Spleen (tissue), 11 donors: ENCODE data around the gene G6PC2. TPM values are rescaled to one million over a fixed set of nuclear protein-coding genes. Genes with fewer than 3 reads are reported as not detected.

ENCODE experiments used
- DNase-seq: peaks from one replicate; pipeline ENCODE4 v3.0.0-alpha.2; 2020
- H3K27ac ChIP-seq, 8 donors: fragments of 200-600 bp; sonication (generic) in 7 of 8; 1 replicate in 4 of 8; 2 replicates in 4 of 8; pipeline versions ENCODE4 v1.5.0 to v1.8.0; 2016 to 2021; ENCODE audit warnings: inconsistent platforms in 4 of 8, mild to moderate bottlenecking in 4 of 8, moderate library complexity in 1 of 8
- H3K27me3 ChIP-seq, 7 donors: fragments of 200-600 bp; sonication (generic) in 6 of 7; replicated peaks in 1 of 7; 1 replicate in 4 of 7; 2 replicates in 3 of 7; pipeline versions ENCODE4 v1.5.0 to v1.8.0; 2016 to 2021; ENCODE audit warnings: inconsistent platforms in 3 of 7, mild to moderate bottlenecking in 1 of 7
- H3K36me3 ChIP-seq, 6 donors: fragments of 200-600 bp; sonication (generic) in 5 of 6; 1 replicate in 4 of 6; 2 replicates in 2 of 6; pipeline versions ENCODE4 v1.5.0 to v1.8.0; 2016 to 2021; ENCODE audit warnings: inconsistent platforms in 2 of 6
- H3K4me1 ChIP-seq, 6 donors: fragments of 200-600 bp; sonication (generic) in 5 of 6; 1 replicate in 3 of 6; 2 replicates in 3 of 6; pipeline versions ENCODE4 v1.5.0 to v1.8.0; 2016 to 2021; ENCODE audit warnings: inconsistent platforms in 3 of 6
- H3K4me3 ChIP-seq, 8 donors: fragments of 200-600 bp; sonication (generic) in 7 of 8; 1 replicate in 4 of 8; 2 replicates in 4 of 8; pipeline versions ENCODE4 v1.5.0 to v1.8.0; 2016 to 2021; ENCODE audit warnings: inconsistent platforms in 4 of 8, mild to moderate bottlenecking in 4 of 8, moderate library complexity in 2 of 8
- H3K9me3 ChIP-seq, 8 donors: fragments of 200-600 bp; sonication (generic) in 7 of 8; 1 replicate in 4 of 8; 2 replicates in 4 of 8; pipeline versions ENCODE4 v1.5.0 to v1.8.0; 2016 to 2021; ENCODE audit warnings: inconsistent platforms in 4 of 8
- CTCF ChIP-seq, 11 experiments: fragments of 200-600 bp in 7 of 11; fragments of 450-650 bp in 4 of 11; sonication (generic) in 4 of 11; IDR thresholded peaks in 8 of 11; conservative IDR thresholded peaks in 3 of 11; 1 replicate in 7 of 11; 2 replicates in 4 of 11; pipeline versions ENCODE4 v1.4.0 to v1.8.0; 2016 to 2021; ENCODE audit warnings: antibody characterized with exemption in 11 of 11, inconsistent platforms in 4 of 11, mild to moderate bottlenecking in 1 of 11
- POLR2A ChIP-seq, 3 donors: fragments of 450-650 bp; IDR thresholded peaks; one replicate each; pipeline ENCODE4 v1.5.1; 2017; ENCODE audit warnings: antibody characterized with exemption in 3 of 3, mild to moderate bottlenecking in 1 of 3
- POLR2AphosphoS5 ChIP-seq, 3 donors: sonication (generic); formaldehyde crosslinking; IDR thresholded peaks; one replicate each; pipeline ENCODE4 v1.5.1; 2017; ENCODE audit warnings: antibody characterized with exemption in 3 of 3
- WGBS, 5 donors: extraction: QIAGEN DNeasy Blood & Tissue Kit in 3 of 5; methylation state at CpG; one replicate each; pipeline versions ENCODE4 v1.1.5 to v1.1.7; 2013 to 2018; 5-methylcytosine and 5-hydroxymethylcytosine counted together
- intact Hi-C: fragments of 100-400 bp; cut with DNase I; formaldehyde crosslinking; loops from one replicate; pipeline ENCODE4 v1.15.0; 2023; ENCODE audit warnings: low total_unique reads
- polyA plus RNA-seq, 3 donors: library from polyadenylated mRNA; stranded (reverse); fragments of 200-250 nt; gene quantifications; one replicate each; pipeline ENCODE4 v1.2.1, GENCODE V29; 2013
- total RNA-seq, 7 donors: library from RNA; depleted of rRNA in 3 of 7; stranded (reverse); fragments of >200 nt in 3 of 7; fragmentation: NEBNext Ultra II Directional in 4 of 7; extraction: Animal tissue kit (Norgen Biotek cat#: 25700) in 4 of 7; gene quantifications; one replicate each; pipeline versions ENCODE4 v1.1.0 to v1.2.1, GENCODE V29; 2016 to 2021
- donor health status: healthy with polysubstance abuse.
- donor health status: DM: no; HTN: no; CAD: no; lungs with moderate emphysema.
- donor health status: DM: no; HTN: no; CAD: no.
- donor health status: Bipolar disorder and iron deficiency.
- donor health status: healthy.
- donor health status: DM: no; HTN: no; CAD: no.
- donor health status: DM: yes; HTN: yes; CAD: no.

Gene G6PC2
- total and polyA plus RNA-seq, 10 donors = not detected

- 91 to 98% (median 93%) methylated on average over 1 of the region's 1 CpG for WGBS, 5 donors
- no peak overlapping the region for H3K4me3 ChIP-seq
- no peaks in the 10 kb centered on the region for H3K36me3 ChIP-seq
- no peak overlapping the region for H3K27ac ChIP-seq
- no peaks in the 10 kb centered on the region for H3K27me3 ChIP-seq
- intact Hi-C loops = no loop called here
- H3K9me3 ChIP-seq = peaks cover 0 to 26% (median 12%) of the 10 kb centered on the region in 8 donors
- H3K4me1 ChIP-seq = no peaks in the 10 kb centered on the region
- DNase-seq = no peak
- TF ChIP-seq POLR2AphosphoS5 (IDR thresholded peaks at IDR 0.05) (no peak), CTCF (IDR thresholded peaks at IDR 0.05 in 8 of 11, conservative IDR thresholded peaks at IDR 0.05 in 3 of 11) (no peak), POLR2A (IDR thresholded peaks at IDR 0.05) (no peak)
Measured at GRCh38 chr2:168951871-168952270, 50.8 kb downstream of the G6PC2 start.

- Histone ChIP-seq H3K27me3 (no peaks in the 10 kb centered on the region), H3K4me1 (no peaks in the 10 kb centered on the region), H3K9me3 (peaks cover 0 to 26% (median 12%) of the 10 kb centered on the region in 8 donors), H3K36me3 (no peaks in the 10 kb centered on the region), H3K27ac (no peak overlapping the region), H3K4me3 (no peak overlapping the region)
- WGBS, 5 donors = 81 to 97% (median 86%) methylated on average over 1 of the region's 1 CpG
- TF ChIP-seq POLR2A (IDR thresholded peaks at IDR 0.05) (no peak), CTCF (IDR thresholded peaks at IDR 0.05 in 8 of 11, conservative IDR thresholded peaks at IDR 0.05 in 3 of 11) (no peak), POLR2AphosphoS5 (IDR thresholded peaks at IDR 0.05) (no peak)
- intact Hi-C loops = no loop called here
- DNase-seq = no peak
Measured at GRCh38 chr2:168952424-168952823, 51.3 kb downstream of the G6PC2 start.

DNA sequence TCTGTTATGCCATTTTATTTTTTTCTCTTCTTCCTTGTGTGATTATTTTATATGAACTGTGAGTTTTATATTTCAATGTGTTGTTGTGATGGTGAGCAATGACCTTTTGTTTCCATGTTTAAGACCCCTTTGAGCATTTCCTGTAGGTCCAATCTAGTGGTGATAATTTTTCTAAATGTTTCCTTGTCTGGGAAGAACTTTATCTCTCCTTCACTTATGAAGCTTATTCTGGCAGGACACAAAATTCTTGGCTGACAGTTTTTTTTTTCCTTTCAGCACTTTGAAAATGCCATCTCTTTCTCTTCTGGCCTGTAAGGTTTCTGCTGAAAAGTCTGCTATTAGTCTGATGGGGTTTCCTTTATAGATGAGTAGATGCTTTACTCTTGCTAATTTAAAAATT, 53.2 kb downstream of the G6PC2 start:
- no peak for TF ChIP-seq POLR2AphosphoS5 (IDR thresholded peaks at IDR 0.05)
- TF ChIP-seq CTCF (IDR thresholded peaks at IDR 0.05 in 8 of 11, conservative IDR thresholded peaks at IDR 0.05 in 3 of 11) = no peak
- TF ChIP-seq POLR2A (IDR thresholded peaks at IDR 0.05) = no peak
- H3K4me1 ChIP-seq = no peaks in the 10 kb centered on the region
- H3K9me3 ChIP-seq = peaks cover 0 to 26% (median 12%) of the 10 kb centered on the region in 8 donors
- no peaks in the 10 kb centered on the region for H3K27me3 ChIP-seq
- H3K36me3 ChIP-seq = no peaks in the 10 kb centered on the region
- intact Hi-C loops = no loop called here
- no peak overlapping the region for H3K4me3 ChIP-seq
- H3K27ac ChIP-seq = no peak overlapping the region
- no peak for DNase-seq

- TF ChIP-seq CTCF (IDR thresholded peaks at IDR 0.05 in 8 of 11, conservative IDR thresholded peaks at IDR 0.05 in 3 of 11) = no peak
- no peak for TF ChIP-seq POLR2A (IDR thresholded peaks at IDR 0.05)
- TF ChIP-seq POLR2AphosphoS5 (IDR thresholded peaks at IDR 0.05) = no peak
- 83 to 93% (median 89%) methylated on average over 4 of the region's 4 CpGs for WGBS, 5 donors
- intact Hi-C loops = no loop called here
Measured at GRCh38 chr2:168955321-168955720, 54.2 kb downstream of the G6PC2 start.

More at GRCh38 chr2:168955321-168955720, 54.2 kb downstream of the G6PC2 start:
- Histone ChIP-seq H3K36me3 (no peaks in the 10 kb centered on the region), H3K9me3 (peaks cover 0 to 26% (median 12%) of the 10 kb centered on the region in 8 donors), H3K27me3 (no peaks in the 10 kb centered on the region), H3K27ac (no peak overlapping the region), H3K4me1 (no peaks in the 10 kb centered on the region), H3K4me3 (no peak overlapping the region)
- DNase-seq = no peak
